HFFc6 (cell line): ENCODE measurements around the gene NPLOC4. TPM values are rescaled to one million over a fixed set of nuclear protein-coding genes. Genes with fewer than 3 reads are reported as not detected.

Experiments
- DNase-seq: peaks from one replicate; pipeline ENCODE4 v3.0.0-alpha.2; 2018
- H3K27ac Mint-ChIP-seq: 2 replicates; pipeline ENCODE4 v1.8.0; 2020; ENCODE audit warnings: mild to moderate bottlenecking, mixed read lengths
- H3K27me3 Mint-ChIP-seq: 2 replicates; pipeline ENCODE4 v1.8.0; 2021; ENCODE audit warnings: mild to moderate bottlenecking, moderate library complexity, mixed read lengths; ENCODE audit not compliant: insufficient read depth
- H3K36me3 Mint-ChIP-seq: 2 replicates; pipeline ENCODE4 v1.8.0; 2021; ENCODE audit warnings: low read depth, mixed read lengths
- H3K4me1 Mint-ChIP-seq: 2 replicates; pipeline ENCODE4 v1.8.0; 2020; ENCODE audit warnings: low read depth, mixed read lengths
- H3K4me3 Mint-ChIP-seq: 2 replicates; pipeline ENCODE4 v1.8.0; 2020; ENCODE audit warnings: mild to moderate bottlenecking, moderate library complexity, mixed read lengths
- H3K9me3 Mint-ChIP-seq: 2 replicates; pipeline ENCODE4 v1.8.0; 2020; ENCODE audit warnings: mild to moderate bottlenecking, mixed read lengths
- CTCF ChIP-seq: fragments of 200-600 bp; sonication (generic); IDR thresholded peaks from 2 replicates; pipeline ENCODE4 v1.5.0; 2021; ENCODE audit warnings: antibody characterized with exemption, mild to moderate bottlenecking
- total RNA-seq, 6 experiments: library from RNA; stranded (reverse); fragmentation: NEBNext Ultra II Directional; extraction: Animal tissue kit (Norgen Biotek cat#: 25700); gene quantifications; 2 replicates in 1 of 6; 3 replicates in 5 of 6; pipeline ENCODE4 v1.2.3, GENCODE V29; 2021

Gene NPLOC4
- total RNA-seq, 6 experiments from 2014 or later, result 121 to 140 (median 133) TPM

GRCh38 chr17:81647640-81648012, 10.7 kb upstream of the NPLOC4 start:
- no peak for DNase-seq
- Mint-ChIP-seq H3K36me3 (peaks cover 4% of the 10 kb centered on the region; the same call in 1 of the 2 replicates), H3K9me3 (peaks cover 10% of the 10 kb centered on the region), H3K27ac (no peak overlapping the region), H3K27me3 (peaks cover 18% of the 10 kb centered on the region), H3K4me3 (no peak overlapping the region), H3K4me1 (peaks cover 9% of the 10 kb centered on the region)
- no peak for TF ChIP-seq CTCF

- no peak for DNase-seq
- TF ChIP-seq CTCF, result no peak
- no peak overlapping the region for H3K4me3 Mint-ChIP-seq
These were observed 10.1 kb upstream of the NPLOC4 start for GRCh38 chr17:81646869-81647600.

GRCh38 chr17:81644976-81645952, 8.4 kb upstream of the NPLOC4 start:
- TF ChIP-seq CTCF, result no peak
- peaks cover 18% of the 10 kb centered on the region for H3K27me3 Mint-ChIP-seq
- peaks cover 4% of the 10 kb centered on the region; the same call in 1 of the 2 replicates for H3K36me3 Mint-ChIP-seq
- no peak overlapping the region for H3K4me3 Mint-ChIP-seq
- H3K4me1 Mint-ChIP-seq, result peaks cover 13% of the 10 kb centered on the region
- no peak for DNase-seq
- H3K27ac Mint-ChIP-seq, result no peak overlapping the region
- H3K9me3 Mint-ChIP-seq, result peaks cover 10% of the 10 kb centered on the region

More at GRCh38 chr17:81646869-81647600, 10.1 kb upstream of the NPLOC4 start:
- Mint-ChIP-seq H3K4me1 (peaks cover 10% of the 10 kb centered on the region), H3K36me3 (peaks cover 4% of the 10 kb centered on the region; the same call in 1 of the 2 replicates), H3K9me3 (peaks cover 10% of the 10 kb centered on the region), H3K27me3 (peaks cover 18% of the 10 kb centered on the region), H3K27ac (no peak overlapping the region)

GRCh38 chr17:81644496-81644895, 7.6 kb upstream of the NPLOC4 start:
- peaks cover 10% of the 10 kb centered on the region for H3K9me3 Mint-ChIP-seq
- H3K36me3 Mint-ChIP-seq, result peaks cover 4% of the 10 kb centered on the region; the same call in 1 of the 2 replicates
- peaks cover 13% of the 10 kb centered on the region for H3K4me1 Mint-ChIP-seq
- no peak overlapping the region for H3K4me3 Mint-ChIP-seq
- H3K27me3 Mint-ChIP-seq, result peaks cover 12% of the 10 kb centered on the region
- no peak for TF ChIP-seq CTCF
- no peak overlapping the region for H3K27ac Mint-ChIP-seq
- DNase-seq, result no peak

GRCh38 chr17:81641825-81642489, 5.0 kb upstream of the NPLOC4 start:
- Mint-ChIP-seq H3K36me3 (no peaks in the 10 kb centered on the region), H3K27ac (peak overlapping the region; percentile 91), H3K27me3 (no peaks in the 10 kb centered on the region; the same call in 1 of the 2 replicates), H3K9me3 (no peaks in the 10 kb centered on the region), H3K4me1 (peaks cover 27% of the 10 kb centered on the region), H3K4me3 (peak overlapping the region; percentile 70)
- peak; percentile 81 for DNase-seq
- TF ChIP-seq CTCF, result no peak
